ENCODE results near the gene SGSM2. TPM values are rescaled to one million over a fixed set of nuclear protein-coding genes. Genes with fewer than 3 reads are reported as not detected.

The SGSM2 gene
- polyA plus RNA-seq, 1 donor from 2014 or later: 222 TPM

DNA sequence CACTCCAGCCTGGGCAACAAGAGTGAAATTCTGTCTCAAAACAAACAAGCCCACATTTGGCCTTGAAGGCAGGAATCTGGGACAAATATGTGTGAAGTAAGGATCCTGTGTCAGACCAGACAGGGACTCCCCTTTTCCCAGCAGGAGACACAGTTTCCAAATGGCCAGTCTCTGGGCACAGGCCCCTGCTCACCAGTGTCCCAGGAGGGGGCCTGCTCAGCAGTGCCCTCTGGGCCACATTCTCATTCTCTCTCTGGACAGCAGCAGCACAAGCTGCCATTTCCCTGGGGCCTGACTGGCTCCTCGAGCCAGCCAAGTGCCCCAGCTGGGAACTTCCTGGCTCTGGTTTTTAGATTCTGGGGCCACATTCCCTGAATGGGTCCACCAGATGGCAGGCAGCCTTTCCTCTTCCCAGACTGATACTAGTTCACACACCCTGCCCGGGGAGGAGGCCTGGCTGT lies 75.3 kb downstream of the SGSM2 start:
- H3K36me3 ChIP-seq (ENCODE audit: insufficient read depth, low read length): no peaks in the 10 kb centered on the region
- H3K9me2 ChIP-seq (ENCODE audit: insufficient read depth, low read length): no peaks in the 10 kb centered on the region
- no peak overlapping the region for H3K9ac ChIP-seq (ENCODE audit: low read length)
- H3K79me2 ChIP-seq (replicated peaks; ENCODE audit: insufficient read depth, low read length): no peaks in the 10 kb centered on the region
- H4K20me1 ChIP-seq (ENCODE audit: insufficient read depth): no peaks in the 10 kb centered on the region
- H3K27me3 ChIP-seq (ENCODE audit: insufficient read depth, low read depth, low read length): no peaks in the 10 kb centered on the region
- no peaks in the 10 kb centered on the region for H3F3A ChIP-seq (ENCODE audit: insufficient read depth, low read length, poor library complexity, severe bottlenecking)
- no peak overlapping the region for H3K27ac ChIP-seq (ENCODE audit: low read length)
- no peak for TF ChIP-seq POLR2AphosphoS5 (IDR thresholded peaks at IDR 0.05)
- no peak for TF ChIP-seq RAD21 (conservative IDR thresholded peaks at IDR 0.05)
- TF ChIP-seq MXI1 (conservative IDR thresholded peaks at IDR 0.05; ENCODE audit: poor library complexity, severe bottlenecking): no peak
- TF ChIP-seq, protein P1, sequence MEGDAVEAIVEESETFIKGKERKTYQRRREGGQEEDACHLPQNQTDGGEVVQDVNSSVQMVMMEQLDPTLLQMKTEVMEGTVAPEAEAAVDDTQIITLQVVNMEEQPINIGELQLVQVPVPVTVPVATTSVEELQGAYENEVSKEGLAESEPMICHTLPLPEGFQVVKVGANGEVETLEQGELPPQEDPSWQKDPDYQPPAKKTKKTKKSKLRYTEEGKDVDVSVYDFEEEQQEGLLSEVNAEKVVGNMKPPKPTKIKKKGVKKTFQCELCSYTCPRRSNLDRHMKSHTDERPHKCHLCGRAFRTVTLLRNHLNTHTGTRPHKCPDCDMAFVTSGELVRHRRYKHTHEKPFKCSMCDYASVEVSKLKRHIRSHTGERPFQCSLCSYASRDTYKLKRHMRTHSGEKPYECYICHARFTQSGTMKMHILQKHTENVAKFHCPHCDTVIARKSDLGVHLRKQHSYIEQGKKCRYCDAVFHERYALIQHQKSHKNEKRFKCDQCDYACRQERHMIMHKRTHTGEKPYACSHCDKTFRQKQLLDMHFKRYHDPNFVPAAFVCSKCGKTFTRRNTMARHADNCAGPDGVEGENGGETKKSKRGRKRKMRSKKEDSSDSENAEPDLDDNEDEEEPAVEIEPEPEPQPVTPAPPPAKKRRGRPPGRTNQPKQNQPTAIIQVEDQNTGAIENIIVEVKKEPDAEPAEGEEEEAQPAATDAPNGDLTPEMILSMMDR (IDR thresholded peaks at IDR 0.05; ENCODE audit: poor library complexity, severe bottlenecking): no peak
- no peak for TF ChIP-seq EZH2 (IDR thresholded peaks at IDR 0.05; ENCODE audit: borderline replicate concordance, insufficient read depth, low read length, poor library complexity, severe bottlenecking)
- no peak for TF ChIP-seq TAF1 (IDR thresholded peaks at IDR 0.05; ENCODE audit: low read depth)
- no peak for TF ChIP-seq SMC3 (conservative IDR thresholded peaks at IDR 0.05; ENCODE audit: poor library complexity)
- TF ChIP-seq, protein P2, sequence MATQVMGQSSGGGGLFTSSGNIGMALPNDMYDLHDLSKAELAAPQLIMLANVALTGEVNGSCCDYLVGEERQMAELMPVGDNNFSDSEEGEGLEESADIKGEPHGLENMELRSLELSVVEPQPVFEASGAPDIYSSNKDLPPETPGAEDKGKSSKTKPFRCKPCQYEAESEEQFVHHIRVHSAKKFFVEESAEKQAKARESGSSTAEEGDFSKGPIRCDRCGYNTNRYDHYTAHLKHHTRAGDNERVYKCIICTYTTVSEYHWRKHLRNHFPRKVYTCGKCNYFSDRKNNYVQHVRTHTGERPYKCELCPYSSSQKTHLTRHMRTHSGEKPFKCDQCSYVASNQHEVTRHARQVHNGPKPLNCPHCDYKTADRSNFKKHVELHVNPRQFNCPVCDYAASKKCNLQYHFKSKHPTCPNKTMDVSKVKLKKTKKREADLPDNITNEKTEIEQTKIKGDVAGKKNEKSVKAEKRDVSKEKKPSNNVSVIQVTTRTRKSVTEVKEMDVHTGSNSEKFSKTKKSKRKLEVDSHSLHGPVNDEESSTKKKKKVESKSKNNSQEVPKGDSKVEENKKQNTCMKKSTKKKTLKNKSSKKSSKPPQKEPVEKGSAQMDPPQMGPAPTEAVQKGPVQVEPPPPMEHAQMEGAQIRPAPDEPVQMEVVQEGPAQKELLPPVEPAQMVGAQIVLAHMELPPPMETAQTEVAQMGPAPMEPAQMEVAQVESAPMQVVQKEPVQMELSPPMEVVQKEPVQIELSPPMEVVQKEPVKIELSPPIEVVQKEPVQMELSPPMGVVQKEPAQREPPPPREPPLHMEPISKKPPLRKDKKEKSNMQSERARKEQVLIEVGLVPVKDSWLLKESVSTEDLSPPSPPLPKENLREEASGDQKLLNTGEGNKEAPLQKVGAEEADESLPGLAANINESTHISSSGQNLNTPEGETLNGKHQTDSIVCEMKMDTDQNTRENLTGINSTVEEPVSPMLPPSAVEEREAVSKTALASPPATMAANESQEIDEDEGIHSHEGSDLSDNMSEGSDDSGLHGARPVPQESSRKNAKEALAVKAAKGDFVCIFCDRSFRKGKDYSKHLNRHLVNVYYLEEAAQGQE (IDR thresholded peaks at IDR 0.05; ENCODE audit: borderline replicate concordance): no peak
- no peak for TF ChIP-seq EP300 (conservative IDR thresholded peaks at IDR 0.05; ENCODE audit: poor library complexity, severe bottlenecking)
- H3K4me2 ChIP-seq (ENCODE audit: low read length): no peak overlapping the region
- H2AFZ ChIP-seq (ENCODE audit: low read depth, low read length): no peak overlapping the region
- no peaks in the 10 kb centered on the region for H3K9me3 ChIP-seq (ENCODE audit: low read length)
- no peak overlapping the region for H3K4me3 ChIP-seq (ENCODE audit: low read length)

DNA sequence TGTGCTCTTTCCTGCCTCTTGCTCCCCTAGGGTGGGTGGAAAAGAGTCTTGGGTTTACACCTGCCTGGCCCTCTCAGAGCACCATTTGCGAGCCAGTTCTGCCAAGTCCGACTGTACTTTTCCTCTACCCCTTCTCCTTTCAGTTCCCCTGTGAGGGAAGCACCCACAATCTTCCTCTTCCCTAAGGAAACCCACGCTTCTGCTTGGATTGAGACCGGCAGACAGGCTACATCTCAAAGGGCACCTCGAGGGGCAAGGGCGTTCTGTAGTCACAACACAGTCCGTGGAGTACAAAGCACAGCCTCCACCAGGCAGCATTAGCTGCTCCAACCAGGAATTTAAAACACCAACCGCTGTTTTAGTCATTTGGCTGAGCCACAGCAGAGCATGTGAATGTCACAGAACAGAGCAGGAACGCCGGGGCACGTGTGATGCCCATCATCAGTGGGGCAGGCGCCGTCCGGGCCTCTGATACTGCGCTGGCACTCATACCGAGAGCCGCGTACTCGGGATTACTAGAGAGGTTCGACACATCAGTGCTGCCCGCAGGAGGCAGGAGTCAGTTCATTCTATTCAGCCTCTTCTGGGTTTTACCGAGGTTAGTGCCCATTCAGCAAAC lies 77.3 kb downstream of the SGSM2 start:
- Histone ChIP-seq H3K9me3 (ENCODE audit: low read length) (no peaks in the 10 kb centered on the region), H3K79me2 (replicated peaks; ENCODE audit: insufficient read depth, low read length) (no peaks in the 10 kb centered on the region), H3F3A (ENCODE audit: insufficient read depth, low read length, poor library complexity, severe bottlenecking) (no peaks in the 10 kb centered on the region), H3K27ac (ENCODE audit: low read length) (no peak overlapping the region), H3K27me3 (ENCODE audit: insufficient read depth, low read depth, low read length) (no peaks in the 10 kb centered on the region), H3K9ac (ENCODE audit: low read length) (no peak overlapping the region), H2AFZ (ENCODE audit: low read depth, low read length) (no peak overlapping the region), H4K20me1 (ENCODE audit: insufficient read depth) (no peaks in the 10 kb centered on the region), H3K36me3 (ENCODE audit: insufficient read depth, low read length) (no peaks in the 10 kb centered on the region), H3K4me3 (ENCODE audit: low read length) (no peak overlapping the region), H3K9me2 (ENCODE audit: insufficient read depth, low read length) (no peaks in the 10 kb centered on the region), H3K4me2 (ENCODE audit: low read length) (no peak overlapping the region)
- no peak for TF ChIP-seq EP300 (conservative IDR thresholded peaks at IDR 0.05; ENCODE audit: poor library complexity, severe bottlenecking)
- no peak for TF ChIP-seq TAF1 (IDR thresholded peaks at IDR 0.05; ENCODE audit: low read depth)
- TF ChIP-seq, protein P1 (IDR thresholded peaks at IDR 0.05; ENCODE audit: poor library complexity, severe bottlenecking): no peak
- no peak for TF ChIP-seq RAD21 (conservative IDR thresholded peaks at IDR 0.05)
- no peak for TF ChIP-seq SMC3 (conservative IDR thresholded peaks at IDR 0.05; ENCODE audit: poor library complexity)
- TF ChIP-seq EZH2 (IDR thresholded peaks at IDR 0.05; ENCODE audit: borderline replicate concordance, insufficient read depth, low read length, poor library complexity, severe bottlenecking): no peak
- TF ChIP-seq, protein P2 (IDR thresholded peaks at IDR 0.05; ENCODE audit: borderline replicate concordance): no peak
- TF ChIP-seq POLR2AphosphoS5 (IDR thresholded peaks at IDR 0.05): no peak
- no peak for TF ChIP-seq MXI1 (conservative IDR thresholded peaks at IDR 0.05; ENCODE audit: poor library complexity, severe bottlenecking)
